GM23338 (cell line): ENCODE data around the gene TANGO2. TPM values are rescaled to one million over a fixed set of nuclear protein-coding genes. Genes with fewer than 3 reads are reported as not detected.
A peak's percentile ranks its signal among the peaks of the same experiment; 100 is the strongest.

Experiments used
- ATAC-seq: fragments of 200-7000 bp; cut with Tn5 transposase; 3 replicates; pipeline ENCODE4 v1.9.1; 2020
- DNase-seq: peaks from one replicate; pipeline ENCODE4 v3.0.0-alpha.2; 2015; ENCODE audit warnings: low spot score
- H2AFZ ChIP-seq: fragments of 200-600 bp; sonication (generic); 2 replicates; pipeline ENCODE4 v1.8.0; 2016; ENCODE audit warnings: antibody characterized with exemption, mild to moderate bottlenecking, moderate library complexity
- H3F3A ChIP-seq: fragments of 200-600 bp; sonication (generic); replicated peaks from 2 replicates; pipeline ENCODE4 v1.8.0; 2017; ENCODE audit warnings: antibody characterized with exemption, mixed run types, low read depth
- H3K27ac ChIP-seq: fragments of 200-600 bp; sonication (generic); 2 replicates; pipeline ENCODE4 v1.6.1; 2016; ENCODE audit warnings: low read depth
- H3K27me3 ChIP-seq: fragments of 200-600 bp; sonication (generic); 2 replicates; pipeline ENCODE4 v1.8.0; 2016; ENCODE audit warnings: mild to moderate bottlenecking, mixed run types, moderate library complexity; ENCODE audit not compliant: insufficient read depth
- H3K36me3 ChIP-seq: fragments of 200-600 bp; sonication (generic); 2 replicates; pipeline ENCODE4 v1.8.0; 2016; ENCODE audit warnings: mild to moderate bottlenecking; ENCODE audit not compliant: insufficient read depth
- H3K4me1 ChIP-seq: fragments of 200-600 bp; sonication (generic); 2 replicates; pipeline ENCODE4 v1.8.0; 2016; ENCODE audit warnings: mild to moderate bottlenecking, moderate library complexity; ENCODE audit not compliant: insufficient read depth
- H3K4me2 ChIP-seq: fragments of 200-600 bp; sonication (generic); 2 replicates; pipeline ENCODE4 v1.7.1; 2017; ENCODE audit warnings: mixed run types
- H3K4me3 ChIP-seq: fragments of 200-600 bp; sonication (generic); 2 replicates; pipeline ENCODE4 v1.6.1; 2016; ENCODE audit warnings: mixed run types
- H3K79me2 ChIP-seq: fragments of 200-600 bp; sonication (generic); replicated peaks from 2 replicates; pipeline ENCODE4 v1.8.0; 2017; ENCODE audit warnings: mild to moderate bottlenecking; ENCODE audit not compliant: insufficient read depth
- H3K9me2 ChIP-seq: fragments of 200-600 bp; sonication (generic); 2 replicates; pipeline ENCODE4 v1.8.0; 2017; ENCODE audit not compliant: insufficient read depth
- H4K20me1 ChIP-seq: fragments of 200-600 bp; sonication (generic); replicated peaks from 2 replicates; pipeline ENCODE4 v1.8.0; 2017; ENCODE audit warnings: mild to moderate bottlenecking; ENCODE audit not compliant: insufficient read depth
- H3K27ac Mint-ChIP-seq: 2 replicates; pipeline ENCODE4 v1.8.0; 2020; ENCODE audit warnings: inconsistent platforms, mild to moderate bottlenecking, moderate library complexity, mixed read lengths
- H3K27me3 Mint-ChIP-seq: 3 replicates; pipeline ENCODE4 v1.8.0; 2022; ENCODE audit warnings: low read depth, mild to moderate bottlenecking, moderate library complexity, mixed read lengths, inconsistent platforms; ENCODE audit not compliant: insufficient read depth, poor library complexity
- H3K36me3 Mint-ChIP-seq: 3 replicates; pipeline ENCODE4 v1.8.0; 2021; ENCODE audit warnings: low read depth, mild to moderate bottlenecking, inconsistent platforms, moderate library complexity, mixed read lengths
- H3K4me1 Mint-ChIP-seq: 3 replicates; pipeline ENCODE4 v1.8.0; 2020; ENCODE audit warnings: mild to moderate bottlenecking, inconsistent platforms, mixed read lengths
- H3K4me3 Mint-ChIP-seq: 3 replicates; pipeline ENCODE4 v1.8.0; 2021; ENCODE audit warnings: moderate library complexity, mild to moderate bottlenecking, inconsistent platforms, mixed read lengths
- H3K9me3 Mint-ChIP-seq: 3 replicates; pipeline ENCODE4 v1.8.0; 2020; ENCODE audit warnings: moderate library complexity, mild to moderate bottlenecking, inconsistent platforms, mixed read lengths
- CREB1 ChIP-seq: fragments of 250-450 bp; sonication (Bioruptor Pico); IDR thresholded peaks from 2 replicates; pipeline ENCODE4 v1.5.0; 2020; ENCODE audit warnings: low read depth, mild to moderate bottlenecking, moderate library complexity
- CTCF ChIP-seq, 2 experiments: fragments of 200-600 bp in 1 of 2; sonication (generic) in 1 of 2; conservative IDR thresholded peaks; 2 replicates each; pipeline versions ENCODE4 v1.5.1 to v1.6.1; 2016 to 2017; ENCODE audit warnings: antibody characterized with exemption in 2 of 2, low read depth in 2 of 2, mild to moderate bottlenecking in 2 of 2, moderate library complexity in 1 of 2
- ETS1 ChIP-seq: IDR thresholded peaks from 2 replicates; pipeline ENCODE4 v1.6.1; 2016; ENCODE audit warnings: antibody characterized with exemption
- EZH2 ChIP-seq: fragments of 200-600 bp; sonication (generic); IDR thresholded peaks from one replicate; pipeline ENCODE4 v1.8.0; 2017; ENCODE audit warnings: antibody characterized with exemption, mild to moderate bottlenecking, low read depth; ENCODE audit not compliant: unreplicated experiment
- EZH2phosphoT487 ChIP-seq: fragments of 200-600 bp; sonication (generic); IDR thresholded peaks from one replicate; pipeline ENCODE4 v1.8.1; 2018; ENCODE audit warnings: antibody characterized with exemption; ENCODE audit not compliant: unreplicated experiment
- JUNB ChIP-seq: IDR thresholded peaks from one replicate; pipeline ENCODE4 v1.6.1; 2016; ENCODE audit warnings: antibody characterized with exemption; ENCODE audit not compliant: unreplicated experiment
- NANOG ChIP-seq: IDR thresholded peaks from 2 replicates; pipeline ENCODE4 v1.6.1; 2016; ENCODE audit warnings: antibody characterized with exemption, borderline replicate concordance
- POLR2AphosphoS5 ChIP-seq: IDR thresholded peaks from 2 replicates; pipeline ENCODE4 v1.6.1; 2016; ENCODE audit warnings: antibody characterized with exemption, low read depth
- REST ChIP-seq: IDR thresholded peaks from one replicate; pipeline ENCODE4 v1.6.1; 2018; ENCODE audit warnings: antibody characterized with exemption; ENCODE audit not compliant: unreplicated experiment
- STAT1 ChIP-seq: IDR thresholded peaks from one replicate; pipeline ENCODE4 v1.6.1; 2016; ENCODE audit warnings: antibody characterized with exemption; ENCODE audit not compliant: unreplicated experiment
- ZNF114 ChIP-seq: fragments of 250-450 bp; sonication (Bioruptor Pico); IDR thresholded peaks from 2 replicates; pipeline ENCODE4 v1.5.0; 2020; ENCODE audit warnings: mild to moderate bottlenecking, moderate library complexity
- ZNF331 ChIP-seq: fragments of 250-450 bp; sonication (Bioruptor Pico); IDR thresholded peaks from 2 replicates; pipeline ENCODE4 v1.5.0; 2020; ENCODE audit warnings: low read depth, mild to moderate bottlenecking, moderate library complexity
- ZNF462 ChIP-seq: fragments of 250-450 bp; sonication (Bioruptor Pico); IDR thresholded peaks from 2 replicates; pipeline ENCODE4 v1.5.0; 2020; ENCODE audit warnings: mild to moderate bottlenecking, moderate library complexity
- polyA plus RNA-seq: library from polyadenylated mRNA; unstranded; fragments of >200 nt; fragmentation: Nextera tagmentation; extraction: Ambion mirVana; gene quantifications from 2 replicates; pipeline ENCODE4 v1.2.1, GENCODE V29; 2016
- total RNA-seq: library from RNA; depleted of rRNA; stranded (reverse); fragments of >200 nt; shearing (Covaris generic); gene quantifications from 2 replicates; pipeline ENCODE4 v1.2.3, GENCODE V29; 2014

Gene TANGO2
- total and polyA plus RNA-seq, 2 experiments from 2014 or later = 6.9 to 15.0 TPM

DNA sequence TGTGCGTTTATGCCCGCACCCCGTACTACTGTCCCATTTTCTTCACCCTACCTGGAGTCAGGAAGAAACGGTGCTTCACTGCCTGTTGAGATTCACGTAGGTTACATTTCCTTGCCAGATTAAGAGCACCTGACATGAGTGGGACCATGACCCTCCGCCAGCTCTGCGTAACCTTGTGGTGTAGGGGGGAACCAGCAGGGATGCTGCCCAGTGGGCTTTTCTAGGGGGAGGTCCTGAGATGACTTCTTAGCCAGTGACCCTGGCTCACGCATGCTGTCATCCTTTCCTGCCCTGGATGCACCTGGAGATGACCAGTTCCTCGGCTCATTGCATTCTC is 3.3 kb upstream of the TANGO2 start:
- no peaks in the 10 kb centered on the region for H4K20me1 ChIP-seq
- Mint-ChIP-seq H3K36me3 (no peaks in the 10 kb centered on the region), H3K27me3 (peaks cover 47% of the 10 kb centered on the region), H3K9me3 (no peaks in the 10 kb centered on the region), H3K27ac (no peak overlapping the region), H3K4me3 (peak overlapping the region; percentile 85), H3K4me1 (peaks cover 11% of the 10 kb centered on the region)
- TF ChIP-seq POLR2AphosphoS5 (no peak), JUNB (no peak), NANOG (no peak), CREB1 (no peak), ZNF462 (CRISPR knock-in tag) (no peak), REST (no peak), STAT1 (no peak), ETS1 (no peak), EZH2phosphoT487 (no peak), ZNF331 (no peak), ZNF114 (CRISPR knock-in tag) (no peak), EZH2 (no peak), CTCF (conservative IDR thresholded peaks at IDR 0.05; ENCODE audit: low read depth in 2 of 2) (no peak)
- H3K9me2 ChIP-seq = no peaks in the 10 kb centered on the region
- peak overlapping the region; percentile 96 for H3K4me2 ChIP-seq
- no peak overlapping the region for H3K27ac ChIP-seq
- no peak for DNase-seq
- H3F3A ChIP-seq = no peaks in the 10 kb centered on the region
- peaks cover 15% of the 10 kb centered on the region; the same call in 1 of the 2 replicates for H3K4me1 ChIP-seq
- no peaks in the 10 kb centered on the region for H3K36me3 ChIP-seq
- no peaks in the 10 kb centered on the region for H3K79me2 ChIP-seq
- peak overlapping the region; percentile 87 for H3K4me3 ChIP-seq
- no peak for ATAC-seq
- peaks cover 46% of the 10 kb centered on the region for H3K27me3 ChIP-seq
- H2AFZ ChIP-seq = peak overlapping the region; percentile 99
